Measurements from ENCODE around the gene LCE1D.

LCE1D gene

DNA sequence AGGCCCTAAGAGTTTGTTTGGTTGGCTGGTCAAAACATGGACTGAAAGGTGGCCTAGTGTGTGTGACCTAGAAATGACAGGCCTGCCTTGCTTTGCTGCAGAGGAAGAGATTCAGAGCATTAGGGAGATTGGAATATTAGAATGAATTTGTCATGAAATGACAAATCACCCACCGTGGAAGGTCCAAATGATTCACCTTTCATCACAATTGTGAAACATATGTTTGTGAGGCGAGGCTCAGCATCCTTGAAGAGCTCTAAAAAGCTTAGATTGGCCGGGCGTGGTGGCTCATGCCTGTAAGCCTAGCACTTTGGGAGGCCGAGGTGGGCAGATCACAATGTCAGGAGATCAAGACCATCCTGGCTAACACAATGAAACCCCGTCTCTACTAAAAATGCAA lies 20.8 kb downstream of the LCE1D start:
- no peak for DNase-seq

DNA sequence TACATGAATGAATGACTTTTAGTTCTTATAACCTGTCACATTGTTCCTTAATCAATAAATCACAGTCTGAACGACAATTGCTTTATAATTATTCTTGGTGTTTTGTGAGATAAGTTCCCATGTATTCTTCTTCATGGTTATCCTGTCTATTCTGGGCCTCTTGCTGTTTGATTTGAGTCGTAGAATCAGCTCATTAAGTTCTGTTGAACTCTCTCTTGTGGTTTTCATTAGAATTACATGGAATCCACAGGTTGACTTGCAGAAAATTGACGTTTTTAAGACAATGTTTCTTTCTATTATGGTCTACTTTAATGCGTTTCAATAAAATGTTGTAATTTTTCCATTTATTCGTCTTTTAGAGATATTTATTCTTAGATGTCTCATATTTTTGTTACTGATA lies 26.8 kb downstream of the LCE1D start:
- no peak for DNase-seq

DNA sequence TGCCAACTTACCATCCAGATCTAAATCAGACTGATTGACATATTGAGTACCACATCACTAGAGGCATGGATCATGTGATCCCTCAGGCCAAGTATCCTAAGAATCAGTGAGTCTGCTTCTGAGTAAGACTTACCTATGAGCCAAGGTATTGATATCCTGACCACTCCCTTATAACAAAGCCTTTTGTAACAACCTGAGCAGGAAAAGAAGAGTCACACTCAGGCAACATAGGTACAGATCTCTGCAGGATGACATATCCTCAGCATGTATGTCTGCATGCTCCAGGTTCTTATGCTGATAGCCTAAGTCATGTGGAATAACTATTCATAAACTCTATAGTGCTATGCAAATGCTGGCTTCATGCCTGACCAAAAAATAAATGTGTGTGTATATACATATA lies 28.4 kb downstream of the LCE1D start:
- DNase-seq, result no peak

DNA sequence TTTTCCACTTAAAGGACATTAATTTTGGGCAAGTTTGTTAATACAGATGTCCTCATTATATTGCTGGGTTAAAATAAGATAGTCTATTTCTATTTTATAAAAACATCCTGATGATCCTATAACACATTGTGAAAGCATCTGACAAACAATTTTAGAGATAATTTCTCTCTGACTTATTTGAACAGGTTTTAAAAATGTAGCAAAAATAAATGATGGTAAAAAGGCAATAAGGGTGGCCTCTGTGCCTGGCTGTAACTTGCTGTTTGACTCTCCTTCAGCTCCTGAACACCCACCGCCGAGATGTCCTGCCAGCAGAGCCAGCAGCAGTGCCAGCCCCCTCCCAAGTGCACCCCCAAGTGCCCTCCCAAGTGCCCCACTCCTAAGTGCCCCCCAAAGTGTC lies 30.7 kb downstream of the LCE1D start, which contains the start of gene LCE1A:
Gene LCE1A (plus strand): TSS at position 301 of the 400 bp plus-strand sequence. CDS start 0 bp downstream, at position 301.
- DNase-seq, result no peak

DNA sequence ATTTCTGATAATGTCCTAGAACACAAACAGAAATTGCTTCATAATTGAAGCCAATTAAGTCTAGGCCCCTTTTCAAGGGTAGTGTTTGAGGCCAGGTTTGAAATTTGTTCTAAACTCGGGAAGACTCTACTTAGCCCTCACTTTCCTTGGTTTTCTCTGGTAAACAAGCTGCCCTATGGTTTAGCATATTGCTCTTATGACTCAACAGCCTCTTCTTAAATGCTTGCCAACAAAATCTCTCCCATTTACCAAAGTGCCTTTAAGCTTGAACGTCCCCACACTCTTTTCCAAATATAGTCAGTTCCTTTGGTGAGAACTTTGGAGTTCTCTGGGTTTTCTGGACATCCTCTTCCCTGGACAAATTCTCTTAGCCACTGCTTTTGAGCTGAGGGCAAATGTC lies 40.3 kb downstream of the LCE1D start:
- no peak for DNase-seq

DNA sequence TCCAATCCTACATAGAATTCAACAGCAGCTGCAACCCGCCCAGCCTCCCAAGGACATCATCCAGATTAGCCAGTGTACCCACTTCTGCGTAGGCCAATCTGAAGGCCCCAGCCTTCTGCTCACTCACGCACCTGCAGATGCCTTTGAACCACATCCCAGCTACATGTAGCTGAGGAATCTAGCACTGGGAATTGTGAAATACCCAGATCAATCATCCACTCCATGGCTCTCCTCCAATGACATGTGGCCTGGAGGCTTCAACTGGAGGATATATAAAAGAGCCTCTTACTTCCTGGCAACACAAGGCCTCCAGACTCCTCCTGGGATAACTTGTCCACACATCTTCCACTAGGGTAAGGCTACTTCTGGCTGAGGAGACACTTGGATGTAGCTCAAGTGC lies 46.0 kb downstream of the LCE1D start, which contains the start of gene LCE6A:
Gene LCE6A (plus strand): TSS at position 301 of the 400 bp plus-strand sequence. CDS start 665 bp downstream, outside the sequence.
- DNase-seq, result no peak
